BLaER1 treated with 17β-estradiol and CSF1 and Interleukin-3, amounts not matched to agents 10 nM and 100 nM (cell line): Measurements from ENCODE around the gene EFS.

Experiments used
- H3K27ac ChIP-seq, 11 experiments: shearing (Covaris generic); formaldehyde crosslinking; 2 replicates each; pipeline ENCODE4 v1.8.1; 2022
- H3K27me3 ChIP-seq, 11 experiments: shearing (Covaris generic); formaldehyde crosslinking; 2 replicates each; pipeline ENCODE4 v1.8.1; 2022
- H3K36me3 ChIP-seq, 11 experiments: shearing (Covaris generic); formaldehyde crosslinking; 2 replicates each; pipeline ENCODE4 v1.8.1; 2022
- H3K4me1 ChIP-seq, 10 experiments: shearing (Covaris generic); formaldehyde crosslinking; 2 replicates each; pipeline ENCODE4 v1.8.1; 2022
- H3K4me2 ChIP-seq, 11 experiments: shearing (Covaris generic); formaldehyde crosslinking; 2 replicates each; pipeline ENCODE4 v1.8.1; 2022
- H3K4me3 ChIP-seq, 10 experiments: shearing (Covaris generic); formaldehyde crosslinking; 2 replicates each; pipeline ENCODE4 v1.8.1; 2022
- H3K9ac ChIP-seq, 11 experiments: shearing (Covaris generic); formaldehyde crosslinking; 2 replicates each; pipeline ENCODE4 v1.8.1; 2022
- H3K9me3 ChIP-seq, 11 experiments: shearing (Covaris generic); formaldehyde crosslinking; replicated peaks in 1 of 11; 2 replicates each; pipeline ENCODE4 v1.8.1; 2022
- H4K20me1 ChIP-seq, 11 experiments: shearing (Covaris generic); formaldehyde crosslinking; 2 replicates each; pipeline ENCODE4 v1.8.1; 2022
- Cebpa-rat ChIP-seq, 11 experiments: shearing (Covaris generic); IDR thresholded peaks; 2 replicates each; pipeline ENCODE4 v1.8.1; 2022

The EFS gene

DNA sequence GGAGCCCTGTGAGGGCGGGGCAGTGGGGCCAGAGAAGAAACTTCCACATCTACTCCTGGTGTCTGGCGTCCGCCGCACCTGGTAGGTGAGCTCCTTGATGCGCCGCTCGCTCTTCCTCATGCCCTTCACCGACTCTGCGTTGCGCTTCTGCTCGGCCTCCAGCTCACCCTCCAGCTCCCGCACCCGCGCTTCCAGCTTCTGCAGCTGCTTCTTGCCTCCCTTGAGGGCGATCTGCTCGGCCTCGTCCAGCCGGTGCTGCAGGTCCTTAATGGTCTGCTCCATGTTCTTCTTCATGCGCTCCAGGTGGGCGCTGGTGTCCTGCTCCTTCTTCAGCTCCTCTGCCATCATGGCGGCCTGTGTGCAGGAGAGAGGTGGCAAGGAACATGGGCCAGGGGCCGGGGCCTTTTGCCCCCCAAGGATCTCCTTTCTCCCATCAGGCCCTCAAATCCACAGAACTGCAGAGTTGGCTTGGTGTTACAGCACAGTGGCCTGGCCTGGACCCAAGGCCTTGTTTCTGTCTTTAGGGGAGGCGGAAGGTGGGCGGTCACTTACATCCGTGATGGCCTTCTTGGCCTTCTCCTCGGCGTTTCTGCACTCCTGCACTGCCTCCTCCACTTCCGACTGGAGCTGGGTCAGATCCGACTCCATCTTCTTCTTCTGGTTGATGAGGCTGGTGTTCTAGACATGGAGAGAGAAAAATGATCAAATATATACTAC, 19.6 kb upstream of the EFS start:
- Histone ChIP-seq H3K9me3 (no peaks in the 10 kb centered on the region), H3K27ac (no peak overlapping the region), H4K20me1 (peaks cover 0 to 6% (median 0%) of the 10 kb centered on the region in 11 experiments; a peak in 3 of 22 replicates), H3K9ac (no peak overlapping the region), H3K4me1 (peaks cover 0 to 28% (median 18%) of the 10 kb centered on the region in 10 experiments; a peak in 16 of 20 replicates), H3K4me2 (no peak overlapping the region), H3K4me3 (no peak overlapping the region), H3K36me3 (no peaks in the 10 kb centered on the region), H3K27me3 (peaks cover 0 to 12% (median 0%) of the 10 kb centered on the region in 11 experiments; a peak in 5 of 22 replicates)
- TF ChIP-seq Cebpa-rat (IDR thresholded peaks at IDR 0.05) = no peak

DNA sequence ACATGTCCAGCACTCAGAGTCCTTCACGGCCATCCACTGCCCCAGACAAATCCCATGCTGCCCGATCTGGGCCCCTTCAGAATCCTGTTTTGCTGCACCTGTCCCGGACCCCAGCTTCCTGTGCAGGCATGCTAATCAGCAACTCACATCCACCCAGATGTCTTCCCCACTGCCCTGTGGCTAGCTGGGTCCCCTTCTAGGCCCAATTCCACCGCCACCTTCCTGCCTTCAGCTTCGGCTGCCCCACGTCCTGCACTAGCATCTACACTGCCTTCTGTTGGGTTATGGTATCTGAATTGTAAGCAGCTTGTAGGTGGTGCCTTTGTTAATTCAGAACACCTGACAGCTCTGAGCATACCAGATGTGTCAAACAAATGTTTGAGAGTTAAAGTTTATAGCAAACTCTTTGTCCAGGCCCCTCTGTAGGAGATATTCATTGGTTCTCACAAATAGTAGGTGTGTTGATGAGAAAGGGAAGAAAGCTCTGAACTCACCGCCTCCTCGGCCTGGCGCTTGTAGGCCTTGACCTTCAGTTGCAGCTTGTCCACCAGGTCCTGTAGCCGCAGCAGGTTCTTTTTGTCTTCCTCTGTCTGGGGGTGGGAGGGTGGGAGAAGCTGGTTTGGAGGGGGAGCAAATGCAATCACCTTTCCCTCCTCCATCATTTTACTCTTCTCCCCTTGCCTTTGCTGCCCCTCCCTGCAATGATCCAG, 17.9 kb upstream of the EFS start:
- Histone ChIP-seq H4K20me1 (peaks cover 0 to 6% (median 0%) of the 10 kb centered on the region in 11 experiments; a peak in 3 of 22 replicates), H3K36me3 (no peaks in the 10 kb centered on the region), H3K4me3 (no peak overlapping the region), H3K9ac (no peak overlapping the region), H3K4me1 (peaks cover 0 to 43% (median 25%) of the 10 kb centered on the region in 10 experiments; a peak in 16 of 20 replicates), H3K4me2 (peak overlapping the region in 8 of 11 experiments; percentile 62 to 77 (median 69); a peak in 15 of 22 replicates), H3K9me3 (no peaks in the 10 kb centered on the region), H3K27ac (no peak overlapping the region), H3K27me3 (peaks cover 0 to 12% (median 0%) of the 10 kb centered on the region in 11 experiments; a peak in 5 of 22 replicates)
- no peak for TF ChIP-seq Cebpa-rat (IDR thresholded peaks at IDR 0.05)

DNA sequence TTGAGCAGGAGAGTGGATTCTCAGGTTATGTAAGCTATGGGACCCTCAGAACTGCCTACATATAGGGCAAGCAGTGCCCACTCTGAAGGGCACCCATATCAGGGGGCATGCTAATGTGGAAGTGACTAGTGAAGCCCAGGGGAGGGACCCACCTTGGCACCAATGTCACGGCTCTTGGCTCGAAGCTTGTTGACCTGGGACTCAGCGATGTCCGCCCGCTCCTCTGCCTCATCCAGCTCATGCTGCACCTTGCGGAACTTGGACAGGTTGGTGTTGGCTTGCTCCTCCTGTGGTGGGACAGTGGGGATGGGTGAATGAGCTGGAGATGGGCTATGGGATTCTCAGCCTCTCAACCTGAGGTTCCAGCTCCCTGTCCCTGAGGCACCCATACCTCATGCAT, 17.3 kb upstream of the EFS start:
- Histone ChIP-seq H3K9me3 (no peaks in the 10 kb centered on the region), H3K4me3 (no peak overlapping the region), H3K9ac (no peak overlapping the region), H3K4me2 (peak overlapping the region in 9 of 11 experiments; percentile 35 to 77 (median 66); a peak in 17 of 22 replicates), H4K20me1 (peaks cover 0 to 6% (median 0%) of the 10 kb centered on the region in 11 experiments; a peak in 3 of 22 replicates), H3K27ac (no peak overlapping the region), H3K4me1 (peaks cover 1 to 49% (median 31%) of the 10 kb centered on the region in 10 experiments; a peak in 18 of 20 replicates), H3K27me3 (peaks cover 0 to 12% (median 0%) of the 10 kb centered on the region in 11 experiments; a peak in 5 of 22 replicates), H3K36me3 (no peaks in the 10 kb centered on the region)
- TF ChIP-seq Cebpa-rat (IDR thresholded peaks at IDR 0.05) = no peak

DNA sequence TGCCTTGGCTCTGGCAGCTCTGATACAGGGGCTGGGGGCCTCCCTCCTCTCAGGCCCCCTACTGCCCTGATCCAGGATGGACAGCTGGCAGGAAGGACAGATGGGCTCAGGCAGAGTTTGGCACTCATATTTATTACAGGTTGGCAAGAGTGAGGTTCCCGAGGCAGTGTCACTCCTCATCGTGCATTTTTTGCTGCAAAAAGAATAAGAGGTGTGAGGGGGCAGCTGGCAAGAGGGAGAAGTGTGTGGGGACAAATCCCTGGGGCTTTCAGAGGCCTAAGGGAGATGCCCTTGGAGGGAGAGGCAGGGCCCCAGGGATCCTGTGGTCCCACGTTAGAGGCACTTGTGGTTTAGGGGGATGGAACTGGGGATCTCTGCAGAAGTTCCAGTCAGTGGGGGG, 16.9 kb upstream of the EFS start:
- Histone ChIP-seq H3K27me3 (peaks cover 0 to 12% (median 0%) of the 10 kb centered on the region in 11 experiments; a peak in 5 of 22 replicates), H3K4me3 (no peak overlapping the region), H3K4me1 (peaks cover 5 to 53% (median 35%) of the 10 kb centered on the region in 10 experiments; a peak in 19 of 20 replicates), H3K36me3 (no peaks in the 10 kb centered on the region), H3K4me2 (peak overlapping the region in 9 of 11 experiments; percentile 35 to 77 (median 66); a peak in 17 of 22 replicates), H3K9me3 (no peaks in the 10 kb centered on the region), H4K20me1 (peaks cover 0 to 6% (median 0%) of the 10 kb centered on the region in 11 experiments; a peak in 3 of 22 replicates), H3K9ac (peak overlapping the region in 1 of 11 experiments; percentile 18; a peak in 1 of 22 replicates), H3K27ac (no peak overlapping the region)
- no peak for TF ChIP-seq Cebpa-rat (IDR thresholded peaks at IDR 0.05)

DNA sequence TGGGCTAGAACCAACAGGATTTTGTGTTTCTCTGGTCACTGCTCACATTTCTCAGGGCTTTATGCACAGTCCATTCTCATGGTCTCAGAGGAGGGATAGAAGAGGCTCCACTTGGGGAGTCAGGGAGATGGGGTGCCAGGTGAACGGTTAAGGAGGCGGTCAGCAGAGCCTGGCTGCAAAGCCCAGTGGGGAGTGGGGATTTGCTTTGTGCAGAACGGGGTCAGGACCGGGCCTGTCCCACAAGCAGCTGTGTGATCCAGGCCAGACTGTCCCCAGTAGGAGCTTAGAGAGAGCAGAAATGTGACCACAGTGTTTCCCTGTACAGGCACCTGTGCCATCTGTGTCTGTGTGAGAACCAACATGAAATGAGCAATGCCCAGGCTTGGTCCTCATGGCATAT, 16.0 kb upstream of the EFS start:
- H4K20me1 ChIP-seq = peaks cover 0 to 6% (median 0%) of the 10 kb centered on the region in 11 experiments; a peak in 3 of 22 replicates
- no peak overlapping the region for H3K27ac ChIP-seq
- peaks cover 12 to 62% (median 44%) of the 10 kb centered on the region in 10 experiments; a peak in 19 of 20 replicates for H3K4me1 ChIP-seq
- TF ChIP-seq Cebpa-rat (IDR thresholded peaks at IDR 0.05) = no peak
- H3K4me2 ChIP-seq = peak overlapping the region in 6 of 11 experiments; percentile 62 to 77 (median 72); a peak in 7 of 22 replicates
- H3K9me3 ChIP-seq = no peaks in the 10 kb centered on the region
- H3K9ac ChIP-seq = 0 out of 22 replicates have a peak overlapping the region, but pooled peaks of 1 of the 11 experiments have one; percentile 18
- no peak overlapping the region for H3K4me3 ChIP-seq
- H3K27me3 ChIP-seq = peaks cover 0 to 12% (median 0%) of the 10 kb centered on the region in 11 experiments; a peak in 5 of 22 replicates
- H3K36me3 ChIP-seq = no peaks in the 10 kb centered on the region

DNA sequence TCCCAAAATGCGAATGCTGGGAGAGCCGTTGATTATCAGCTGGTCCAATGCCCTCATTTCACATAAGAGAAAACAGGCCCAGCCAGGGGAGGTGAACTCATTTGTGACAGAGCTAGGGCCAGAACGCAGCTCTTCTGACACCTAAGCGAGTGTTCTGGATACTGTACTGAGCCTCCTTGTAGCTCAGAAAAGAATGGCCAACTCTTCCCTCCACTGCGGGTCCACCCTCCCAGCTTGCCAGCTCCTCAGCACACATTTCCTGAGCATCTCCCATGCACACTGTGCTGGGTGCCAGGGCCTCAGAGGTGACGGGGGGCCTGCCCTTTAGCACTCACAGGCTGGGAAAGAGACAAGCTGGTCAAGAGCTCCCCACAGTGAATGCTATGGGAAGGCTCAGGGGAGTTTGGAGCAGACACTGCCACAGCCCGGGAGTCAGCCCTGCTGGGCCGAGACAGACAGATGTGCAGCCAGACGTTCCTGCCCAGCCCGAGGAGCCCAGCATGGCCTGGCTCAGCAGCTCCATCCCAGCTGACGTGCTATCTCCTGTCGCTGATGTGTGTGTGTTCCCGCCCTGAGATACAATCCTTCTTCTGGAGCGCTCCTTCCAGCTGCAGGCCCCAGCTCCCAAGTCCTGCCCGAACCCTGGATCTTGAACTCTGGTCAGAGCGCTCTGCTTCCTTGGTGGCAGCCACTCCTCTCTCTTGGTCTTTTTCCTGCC, 15.4 kb upstream of the EFS start:
- H3K4me3 ChIP-seq = no peak overlapping the region
- H4K20me1 ChIP-seq = peaks cover 0 to 6% (median 0%) of the 10 kb centered on the region in 11 experiments; a peak in 3 of 22 replicates
- H3K9ac ChIP-seq = no peak overlapping the region
- H3K36me3 ChIP-seq = no peaks in the 10 kb centered on the region
- H3K27ac ChIP-seq = no peak overlapping the region
- no peak overlapping the region for H3K4me2 ChIP-seq
- TF ChIP-seq Cebpa-rat (IDR thresholded peaks at IDR 0.05) = no peak
- peaks cover 0 to 12% (median 0%) of the 10 kb centered on the region in 11 experiments; a peak in 5 of 22 replicates for H3K27me3 ChIP-seq
- peaks cover 15 to 67% (median 47%) of the 10 kb centered on the region in 10 experiments; a peak in 19 of 20 replicates for H3K4me1 ChIP-seq
- no peaks in the 10 kb centered on the region for H3K9me3 ChIP-seq

DNA sequence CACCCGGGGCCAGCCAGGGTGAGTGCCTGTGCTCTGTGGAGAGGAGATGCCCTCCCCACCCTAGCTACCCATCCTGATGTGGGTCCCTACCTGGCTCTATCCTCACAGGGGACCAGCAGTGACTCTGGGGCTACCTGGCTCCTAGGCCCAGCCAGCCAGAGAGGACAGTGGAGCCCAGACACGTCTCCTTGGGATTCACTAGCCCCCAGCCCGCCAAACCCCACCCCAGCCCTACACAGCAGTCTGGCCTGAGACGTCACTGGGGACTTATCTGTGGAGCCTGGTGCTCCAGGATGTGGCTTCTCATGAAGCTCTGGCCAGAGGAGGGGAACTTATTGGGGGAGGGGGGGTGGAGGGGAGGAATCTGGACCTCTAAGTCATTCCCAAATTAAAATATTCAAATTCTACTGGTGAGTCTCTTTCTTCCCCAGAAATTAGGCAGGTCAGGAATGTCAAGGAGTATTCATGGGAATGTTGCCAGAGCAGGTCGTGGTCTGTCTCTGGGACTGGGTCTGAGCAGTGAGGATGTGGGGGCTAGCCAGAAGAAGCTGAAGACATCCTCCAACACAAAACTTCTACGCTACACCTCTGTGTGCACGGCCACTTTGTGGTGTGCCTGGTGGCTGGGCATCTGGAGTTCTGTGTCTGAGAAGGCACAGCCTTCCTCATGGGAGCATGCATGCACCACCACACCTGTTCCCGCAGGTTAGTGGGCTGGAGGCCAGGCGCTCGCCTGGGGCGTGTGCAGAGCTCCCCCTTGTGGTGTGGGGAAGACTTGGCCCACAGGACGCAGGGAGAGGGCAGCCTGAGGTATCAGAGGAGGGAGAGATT, 14.6 kb upstream of the EFS start:
- no peaks in the 10 kb centered on the region for H3K36me3 ChIP-seq
- no peak for TF ChIP-seq Cebpa-rat (IDR thresholded peaks at IDR 0.05)
- H3K27ac ChIP-seq = no peak overlapping the region
- H3K4me3 ChIP-seq = no peak overlapping the region
- no peaks in the 10 kb centered on the region for H3K9me3 ChIP-seq
- peaks cover 0 to 12% (median 0%) of the 10 kb centered on the region in 11 experiments; a peak in 5 of 22 replicates for H3K27me3 ChIP-seq
- H3K4me2 ChIP-seq = peak overlapping the region in 4 of 11 experiments; percentile 11 to 96 (median 48); a peak in 5 of 22 replicates
- H3K9ac ChIP-seq = no peak overlapping the region
- peaks cover 0 to 6% (median 0%) of the 10 kb centered on the region in 11 experiments; a peak in 3 of 22 replicates for H4K20me1 ChIP-seq
- peaks cover 15 to 67% (median 47%) of the 10 kb centered on the region in 10 experiments; a peak in 19 of 20 replicates for H3K4me1 ChIP-seq
